ENCODE results near the gene METTL15. TPM values are rescaled to one million over a fixed set of nuclear protein-coding genes. Genes with fewer than 3 reads are reported as not detected.
"Not testable (repeated sequence)": the region's sequence is repeated elsewhere in the genome, so short reads cannot be mapped to it uniquely, and the experiment has no call there.

Gene METTL15
- total RNA-seq, 1 donor from 2014 or later = 14.7 TPM

- no peak overlapping the region for H3K4me3 ChIP-seq
- H3K4me1 ChIP-seq = no peaks in the 10 kb centered on the region
- H3K9me3 ChIP-seq = no peaks in the 10 kb centered on the region
- no peak for DNase-seq (ENCODE audit: extremely low spot score in 2 of 2)
- TF ChIP-seq POLR2AphosphoS5 (IDR thresholded peaks at IDR 0.05; ENCODE audit: insufficient read depth in 1 of 2, low read depth in 1 of 2) (no peak), POLR2A (IDR thresholded peaks at IDR 0.05) (no peak), CTCF (IDR thresholded peaks at IDR 0.05) (no peak)
- H3K27ac ChIP-seq = no peak overlapping the region
- H3K36me3 ChIP-seq = no peaks in the 10 kb centered on the region
- intact Hi-C loops (cut with DNase I) = no loop called here
- H3K27me3 ChIP-seq = no peaks in the 10 kb centered on the region
Measured at GRCh38 chr11:28350216-28350615, 242.0 kb downstream of the METTL15 start.

GRCh38 chr11:28353991-28354390 is 245.8 kb downstream of the METTL15 start:
- H3K36me3 ChIP-seq = no peaks in the 10 kb centered on the region
- H3K4me3 ChIP-seq = no peak overlapping the region
- no peaks in the 10 kb centered on the region for H3K27me3 ChIP-seq
- no peaks in the 10 kb centered on the region for H3K4me1 ChIP-seq
- H3K9me3 ChIP-seq = no peaks in the 10 kb centered on the region
- DNase-seq (ENCODE audit: extremely low spot score in 2 of 2) = no peak
- intact Hi-C loops (cut with DNase I) = no loop called here
- TF ChIP-seq POLR2A (IDR thresholded peaks at IDR 0.05) = no peak
- no peak for TF ChIP-seq POLR2AphosphoS5 (IDR thresholded peaks at IDR 0.05; ENCODE audit: insufficient read depth in 1 of 2, low read depth in 1 of 2)
- TF ChIP-seq CTCF (IDR thresholded peaks at IDR 0.05) = no peak
- no peak overlapping the region for H3K27ac ChIP-seq

- intact Hi-C loops (cut with DNase I) = no loop called here
- Histone ChIP-seq H3K9me3 (no peaks in the 10 kb centered on the region), H3K4me1 (no peaks in the 10 kb centered on the region), H3K27ac (no peak overlapping the region), H3K27me3 (no peaks in the 10 kb centered on the region), H3K4me3 (no peak overlapping the region), H3K36me3 (no peaks in the 10 kb centered on the region)
- DNase-seq (ENCODE audit: extremely low spot score in 2 of 2) = no peak
- TF ChIP-seq POLR2A (IDR thresholded peaks at IDR 0.05) (no peak), CTCF (IDR thresholded peaks at IDR 0.05) (no peak), POLR2AphosphoS5 (IDR thresholded peaks at IDR 0.05; ENCODE audit: insufficient read depth in 1 of 2, low read depth in 1 of 2) (no peak)
Measured at GRCh38 chr11:28366549-28367346, 258.6 kb downstream of the METTL15 start.

GRCh38 chr11:28378095-28378494 is 269.9 kb downstream of the METTL15 start:
- H3K27me3 ChIP-seq; intact Hi-C loops (cut with DNase I); H3K4me3 ChIP-seq; H3K36me3 ChIP-seq; H3K9me3 ChIP-seq; H3K27ac ChIP-seq; DNase-seq (ENCODE audit: extremely low spot score in 2 of 2); H3K4me1 ChIP-seq: not testable (repeated sequence)

Small RNAs within 50 kb of the gene (small RNA-seq; reads per million reads assigned to genes)
- not detected for gene AC023206.1

Other genes with a start within 250 kb of the METTL15 start
- gene KIF18A, start 232 bp upstream of the METTL15 start, total RNA-seq = 2.5 TPM

All from vagina (tissue), 2 donors.